HG03469 (cell line): ENCODE data around the gene CCR5.

Experiments
- ATAC-seq: cut with Tn5 transposase; IDR thresholded peaks from one replicate; pipeline ENCODE4 v1.9.1; 2021; ENCODE audit warnings: mild to moderate bottlenecking, moderate library complexity, moderate number of reproducible peaks; ENCODE audit not compliant: unreplicated experiment

Gene CCR5

DNA sequence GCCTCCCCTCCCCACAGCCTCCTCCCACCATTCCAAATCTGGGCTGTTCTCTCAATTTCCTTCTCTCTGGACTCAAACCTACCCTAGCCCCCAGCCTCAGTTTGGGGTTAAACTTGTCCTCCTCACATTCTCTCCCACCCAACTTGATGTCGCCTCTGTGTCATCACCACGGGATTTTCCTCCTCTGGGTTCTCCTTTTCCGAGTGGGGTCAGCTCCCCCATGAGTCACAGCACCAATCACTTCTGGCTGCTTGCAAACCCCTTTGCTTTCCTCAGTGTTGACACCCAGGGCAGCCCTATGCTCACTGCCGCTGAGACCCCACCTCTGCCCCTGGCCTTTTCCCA is 35.7 kb downstream of the CCR5 start:
- no peak for ATAC-seq

DNA sequence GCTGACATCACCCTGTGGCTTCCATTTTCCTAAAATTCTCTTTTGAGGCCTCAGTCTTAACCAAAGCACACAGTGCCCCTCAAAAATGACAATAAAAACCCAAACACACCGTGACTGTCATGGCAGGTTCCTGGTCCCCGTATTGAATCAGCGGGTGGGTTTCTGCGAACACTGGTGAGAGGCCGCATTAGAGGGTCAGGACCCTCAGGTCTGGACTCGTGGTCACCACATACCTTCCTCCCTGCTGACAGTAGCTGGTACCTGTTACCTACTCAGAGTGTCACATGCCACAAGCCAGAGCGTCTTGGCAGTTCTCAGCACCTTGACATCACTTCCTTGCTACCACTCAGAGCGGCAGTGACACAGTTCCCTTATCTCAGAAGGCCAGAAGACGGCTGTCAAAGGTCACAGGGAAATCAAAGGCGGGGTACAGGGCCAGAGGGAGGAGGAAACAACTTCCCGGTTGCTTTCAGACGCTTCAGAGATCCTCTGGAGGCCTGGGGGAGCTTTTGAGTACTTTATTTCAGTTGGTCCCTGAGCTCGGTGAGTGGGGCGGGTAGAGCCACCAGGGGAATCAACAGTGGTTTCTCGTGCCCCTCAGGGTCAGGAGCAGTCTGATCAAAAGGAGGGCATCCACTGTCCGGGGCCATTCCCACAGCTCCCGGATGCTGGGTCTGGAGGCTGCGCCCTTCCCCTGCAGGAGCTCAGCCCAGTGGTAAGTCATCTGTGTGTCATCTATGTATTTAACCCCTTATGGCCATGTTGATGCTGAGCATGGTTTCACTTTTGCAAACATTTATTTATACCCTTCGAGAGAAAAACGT is 36.3 kb downstream of the CCR5 start, which contains the start of the genes CCR5AS and CCRL2:
Gene CCR5AS, minus strand, starts transcription at position 279 of the 824 bp plus-strand sequence.
Gene CCRL2, plus strand, starts transcription at position 472 of the 824 bp plus-strand sequence. CDS start 821 bp downstream, outside the sequence.
- no peak for ATAC-seq

DNA sequence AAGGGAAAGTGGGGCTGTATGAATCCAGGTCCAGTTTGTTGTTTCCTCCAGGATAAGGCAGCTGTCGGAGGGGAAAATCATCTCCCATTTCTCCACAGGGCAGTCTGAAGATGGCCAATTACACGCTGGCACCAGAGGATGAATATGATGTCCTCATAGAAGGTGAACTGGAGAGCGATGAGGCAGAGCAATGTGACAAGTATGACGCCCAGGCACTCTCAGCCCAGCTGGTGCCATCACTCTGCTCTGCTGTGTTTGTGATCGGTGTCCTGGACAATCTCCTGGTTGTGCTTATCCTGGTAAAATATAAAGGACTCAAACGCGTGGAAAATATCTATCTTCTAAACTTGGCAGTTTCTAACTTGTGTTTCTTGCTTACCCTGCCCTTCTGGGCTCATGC is 37.2 kb downstream of the CCR5 start:
- no peak for ATAC-seq

DNA sequence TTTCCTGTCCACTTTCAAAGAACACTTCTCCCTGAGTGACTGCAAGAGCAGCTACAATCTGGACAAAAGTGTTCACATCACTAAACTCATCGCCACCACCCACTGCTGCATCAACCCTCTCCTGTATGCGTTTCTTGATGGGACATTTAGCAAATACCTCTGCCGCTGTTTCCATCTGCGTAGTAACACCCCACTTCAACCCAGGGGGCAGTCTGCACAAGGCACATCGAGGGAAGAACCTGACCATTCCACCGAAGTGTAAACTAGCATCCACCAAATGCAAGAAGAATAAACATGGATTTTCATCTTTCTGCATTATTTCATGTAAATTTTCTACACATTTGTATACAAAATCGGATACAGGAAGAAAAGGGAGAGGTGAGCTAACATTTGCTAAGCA is 38.1 kb downstream of the CCR5 start:
- no peak for ATAC-seq

DNA sequence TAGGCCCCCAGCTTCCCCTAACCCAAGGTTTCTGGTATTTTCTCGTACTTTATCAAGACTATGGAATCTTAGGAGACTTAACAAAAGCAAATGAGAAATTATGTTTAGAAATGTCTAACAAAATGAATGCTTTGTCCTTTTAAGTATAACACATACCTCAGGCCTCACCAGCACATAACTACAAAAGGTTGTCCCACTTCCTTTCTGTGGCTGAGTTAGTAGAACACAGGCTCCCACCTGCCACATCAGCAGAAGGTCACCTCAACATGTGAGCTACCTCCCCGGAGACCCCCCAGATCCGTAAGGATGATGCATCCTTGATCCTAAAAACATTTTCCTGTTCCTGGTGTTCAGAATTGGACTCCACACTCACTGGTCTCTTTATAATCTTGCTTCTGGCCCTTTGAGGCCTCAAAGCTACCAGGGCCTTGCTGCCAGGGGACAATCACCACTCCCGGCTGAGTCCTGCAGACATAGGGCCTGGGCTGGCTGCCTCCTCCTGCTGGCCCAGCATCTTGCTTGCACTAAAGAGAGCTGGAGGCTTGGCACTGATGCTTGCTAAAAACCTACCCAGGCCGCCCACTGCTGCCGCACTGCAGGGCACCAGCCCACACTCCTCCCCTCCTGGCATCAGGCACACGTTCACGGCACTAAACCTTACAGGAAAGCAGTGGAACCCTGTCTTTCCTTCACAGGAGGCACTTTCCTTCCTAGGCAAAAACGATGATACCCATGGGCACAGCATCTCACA is 39.2 kb downstream of the CCR5 start:
- ATAC-seq = no peak

DNA sequence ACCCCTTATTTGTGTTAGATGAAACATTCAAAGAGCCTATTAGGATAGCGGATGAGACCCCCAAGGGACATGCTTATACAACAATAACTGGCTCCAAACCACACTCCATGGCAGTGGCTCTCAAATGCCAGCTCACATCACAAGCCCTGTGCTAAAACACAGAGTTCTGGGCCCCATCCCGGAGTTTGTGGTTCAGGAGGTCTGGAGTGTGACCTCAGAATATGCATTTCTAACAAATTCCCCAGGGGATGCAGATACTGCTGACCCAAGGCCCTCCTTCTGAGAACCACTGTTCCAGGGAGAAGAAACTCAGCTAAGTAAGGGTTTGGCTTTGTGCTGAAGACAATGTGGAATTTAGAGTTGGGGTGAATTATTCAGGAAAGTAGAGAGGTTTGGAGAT is 39.9 kb downstream of the CCR5 start:
- no peak for ATAC-seq

DNA sequence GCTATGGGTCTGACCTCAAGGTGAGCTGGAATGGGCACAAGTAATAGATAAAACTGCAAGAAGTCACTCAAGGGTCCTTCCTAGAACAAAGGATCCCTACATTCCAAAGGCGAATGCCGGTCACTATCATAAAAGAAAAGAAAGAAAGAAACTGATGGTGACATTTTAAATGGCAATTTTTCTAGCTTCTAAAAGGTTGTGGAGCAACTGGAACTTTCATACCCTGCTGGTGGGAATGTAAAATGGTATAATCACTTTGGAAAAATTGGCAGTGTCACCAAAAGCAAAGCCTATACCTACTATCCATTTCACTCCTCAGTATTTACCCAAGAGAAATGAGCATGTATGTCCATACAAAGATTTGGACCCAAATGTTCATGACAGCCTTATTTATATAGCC is 40.5 kb downstream of the CCR5 start:
- ATAC-seq = no peak

DNA sequence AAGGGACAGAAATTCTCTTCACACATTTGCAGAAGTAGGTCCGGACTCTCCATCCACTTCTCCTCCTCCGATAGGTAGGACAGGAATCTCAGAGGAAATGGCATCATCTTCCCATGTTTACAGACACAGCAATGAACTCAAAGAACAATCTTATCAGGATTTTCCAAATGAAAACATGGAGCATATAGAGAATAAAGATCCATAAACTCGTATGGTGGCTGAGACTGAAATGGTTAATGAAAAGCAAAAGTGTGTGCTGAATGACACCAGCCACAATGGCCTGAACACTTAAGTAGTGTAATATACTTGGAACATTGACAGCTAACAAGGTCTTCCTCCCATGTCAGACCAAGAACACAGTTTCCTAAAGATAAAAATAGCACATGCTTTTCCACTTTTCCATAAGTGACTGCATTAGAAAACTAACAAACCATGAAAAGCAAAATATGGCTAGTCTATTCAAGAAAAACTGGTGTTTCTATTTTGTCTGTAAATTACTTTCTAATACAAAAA is 42.1 kb downstream of the CCR5 start:
- no peak for ATAC-seq

DNA sequence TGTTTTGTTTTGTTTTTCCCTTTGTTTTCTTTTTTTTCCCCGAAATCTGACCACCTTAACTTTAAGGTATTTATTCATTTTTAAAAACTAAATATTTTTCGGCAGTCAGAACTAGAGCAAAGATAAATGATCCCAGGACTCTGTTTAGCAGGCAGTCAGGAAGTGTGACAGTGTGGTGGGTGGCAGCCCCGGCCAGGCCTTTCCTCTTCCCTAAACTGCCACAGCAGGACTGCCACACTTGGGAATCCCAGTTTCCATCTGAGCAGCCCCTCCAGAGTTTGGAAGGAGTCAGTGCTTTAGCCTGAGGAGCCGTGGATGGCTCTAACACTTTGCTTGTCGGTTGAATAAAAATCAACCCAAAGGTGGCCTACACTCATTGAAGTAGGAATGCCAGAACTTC is 43.2 kb downstream of the CCR5 start:
- ATAC-seq = no peak

DNA sequence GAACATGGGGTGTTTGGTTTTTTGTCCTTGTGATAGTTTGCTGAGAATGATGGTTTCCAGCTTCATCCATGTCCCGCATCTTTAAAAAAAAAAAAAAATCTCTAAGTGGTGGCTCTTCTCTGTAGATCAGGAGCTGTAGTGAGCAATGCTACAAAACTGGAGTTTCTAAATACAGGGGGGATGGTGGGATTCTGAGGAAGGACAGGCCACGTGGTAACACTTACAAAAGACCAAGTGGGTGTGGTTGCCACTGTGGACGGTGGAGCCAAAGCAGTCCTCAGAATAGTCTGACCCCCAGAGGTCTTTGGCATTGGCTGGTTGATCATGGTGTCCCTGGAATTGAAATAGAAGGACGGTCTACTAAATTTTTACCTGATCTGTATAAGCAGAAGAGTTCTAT is 44.0 kb downstream of the CCR5 start:
- no peak for ATAC-seq

DNA sequence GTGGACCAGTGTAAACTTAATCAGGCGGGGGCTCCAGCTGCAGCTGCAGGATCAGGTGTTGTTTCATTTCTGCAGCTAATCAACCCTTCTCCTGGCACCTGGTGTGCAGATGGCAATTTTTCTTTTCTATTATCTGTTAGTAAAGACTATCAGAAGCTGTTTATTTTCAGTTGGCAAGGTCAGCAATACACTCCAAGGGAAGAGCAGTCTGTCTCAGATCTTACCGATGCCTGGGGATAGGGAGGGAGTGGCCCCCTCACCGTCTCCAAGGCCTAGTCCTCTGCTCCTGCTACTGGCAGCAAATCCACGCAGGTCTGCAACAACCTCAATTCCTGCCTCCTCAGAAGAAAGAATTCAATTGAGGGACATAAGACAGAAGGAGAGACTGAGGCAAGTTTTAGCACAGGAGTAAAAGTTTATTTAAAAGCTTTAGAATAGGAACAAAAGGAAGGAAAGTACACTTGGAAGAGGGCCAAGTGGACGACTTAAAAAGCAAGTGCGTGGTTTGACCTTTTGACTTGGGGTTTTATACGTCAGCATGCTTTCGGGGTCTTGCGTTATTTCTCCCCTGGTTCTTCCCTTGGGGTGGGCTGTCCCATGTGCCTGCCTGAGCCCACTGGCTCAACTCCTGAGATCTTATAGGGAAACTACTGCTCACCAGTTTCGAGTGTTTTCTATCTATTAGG is 45.5 kb downstream of the CCR5 start:
- ATAC-seq = no peak

DNA sequence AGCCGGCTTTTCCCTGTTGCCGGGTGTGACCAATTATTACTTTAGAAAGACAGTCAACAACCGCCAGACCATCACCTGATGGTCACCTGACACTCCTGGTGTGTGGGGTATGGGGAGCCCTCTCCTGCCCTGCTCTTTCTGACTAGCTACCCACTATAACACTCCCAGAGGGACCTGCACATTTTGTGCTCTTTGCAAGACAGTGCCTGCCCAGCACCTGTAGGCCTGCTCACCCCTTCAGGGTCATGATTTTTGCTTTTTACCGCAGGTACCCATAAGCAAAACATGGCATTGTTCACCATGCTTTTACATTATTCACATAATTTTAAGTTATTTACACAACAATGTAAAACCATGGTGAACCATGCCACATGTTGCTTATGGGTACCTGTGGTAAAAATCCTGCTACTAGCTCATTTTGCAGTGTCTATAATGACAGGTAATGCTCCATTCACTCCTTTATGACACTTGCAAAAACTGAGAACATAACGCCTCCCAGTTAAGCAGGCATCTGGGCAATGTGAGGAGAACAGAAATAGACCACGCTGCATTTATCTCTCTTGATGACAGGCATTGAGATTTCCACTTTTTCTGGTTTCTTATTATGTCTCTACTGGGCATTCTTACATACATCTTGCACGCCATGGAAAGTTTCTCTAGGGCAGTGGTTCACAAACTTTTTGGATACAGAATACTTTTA is 46.2 kb downstream of the CCR5 start:
- no peak for ATAC-seq

DNA sequence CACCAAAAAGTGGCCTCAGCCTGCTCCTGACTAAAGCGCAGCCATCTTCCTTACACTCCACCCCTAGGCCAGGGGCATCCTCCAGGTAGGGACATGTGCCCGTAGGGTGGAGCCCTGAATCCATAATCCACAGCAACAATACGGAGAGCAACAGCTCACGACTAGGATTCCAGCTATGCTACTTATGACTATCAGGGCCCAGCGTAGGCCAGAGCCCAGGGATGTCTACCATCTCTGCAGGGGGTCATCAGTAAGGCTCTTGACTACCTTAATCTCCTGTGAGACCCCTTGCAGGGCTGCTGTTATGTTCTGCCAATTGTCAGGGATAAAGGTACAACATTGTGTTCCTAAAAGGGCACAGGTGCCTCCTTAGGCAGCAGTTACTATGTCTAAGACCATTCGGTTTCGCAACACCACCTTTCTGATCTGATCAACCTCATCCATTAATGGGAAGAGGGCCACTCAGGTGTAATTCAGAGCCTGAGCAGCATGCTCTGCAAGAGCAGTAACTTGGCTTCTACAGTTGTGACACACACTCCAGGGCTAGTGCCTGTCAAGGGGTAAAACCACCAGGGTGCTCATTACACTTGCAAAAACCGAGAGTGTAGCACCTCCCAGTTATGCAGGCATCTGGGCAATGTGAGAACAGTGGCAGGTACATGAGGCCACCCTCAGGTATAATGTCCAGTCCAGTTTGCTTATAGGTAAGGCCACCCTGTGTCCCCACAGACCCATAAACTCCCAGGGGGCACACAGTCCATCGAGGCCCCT is 47.3 kb downstream of the CCR5 start:
- ATAC-seq = no peak

DNA sequence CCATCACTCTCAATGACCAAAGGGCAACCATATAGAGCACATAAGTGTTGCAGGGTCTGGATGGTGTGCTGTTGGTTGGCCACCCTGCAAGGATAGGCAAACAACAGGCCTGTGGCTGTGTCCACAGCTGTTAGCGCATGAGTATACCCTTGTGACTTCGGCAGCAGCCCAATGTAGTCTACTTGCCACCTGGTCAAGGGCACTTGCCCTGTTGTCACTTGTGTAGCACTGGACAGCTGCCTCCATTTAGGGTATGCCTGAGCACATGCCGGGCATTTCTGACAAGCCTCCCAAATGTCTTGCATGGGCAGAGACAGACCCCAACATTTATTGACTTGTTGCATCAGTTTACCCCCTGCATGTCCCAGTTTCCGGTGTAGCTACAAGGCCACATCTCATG is 49.1 kb downstream of the CCR5 start:
- ATAC-seq = no peak

DNA sequence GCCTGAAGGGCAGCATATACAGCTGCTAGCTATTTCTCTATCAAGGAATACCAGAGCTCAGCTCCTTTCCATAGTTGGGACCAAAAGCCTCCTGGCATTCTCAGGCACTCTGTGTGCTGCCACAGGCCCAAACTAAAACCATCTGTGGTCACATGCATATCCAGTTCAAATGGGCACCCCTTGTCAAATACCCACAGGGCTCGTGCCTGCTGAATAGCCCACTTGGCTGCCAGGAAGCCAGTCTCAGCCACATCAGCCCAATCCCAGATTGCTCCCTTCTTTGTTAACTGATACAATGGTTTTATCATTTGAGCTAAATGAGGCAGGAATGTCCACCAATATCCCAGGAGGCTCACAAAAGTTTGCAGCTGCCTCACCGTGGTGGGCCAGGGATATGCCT is 50.2 kb downstream of the CCR5 start:
- ATAC-seq = no peak

DNA sequence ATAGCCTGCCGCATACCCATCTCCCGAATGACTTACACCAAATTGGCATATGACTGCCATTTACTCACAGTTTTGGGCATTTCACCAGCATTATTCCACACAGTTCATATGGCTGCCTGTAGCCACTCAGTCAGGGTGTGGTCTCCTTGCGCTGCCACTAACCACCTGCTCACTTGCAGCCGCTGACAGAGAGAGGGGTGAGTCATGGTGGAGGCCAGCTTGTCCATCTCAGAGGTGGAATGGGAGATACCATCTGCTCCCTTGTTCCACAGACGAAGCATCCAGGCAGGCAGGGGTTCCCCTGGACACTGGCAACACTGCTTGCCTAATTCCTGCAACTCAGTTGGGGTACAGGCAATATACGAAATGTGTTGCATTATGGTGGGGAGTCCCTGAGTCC is 51.9 kb downstream of the CCR5 start:
- ATAC-seq = no peak

DNA sequence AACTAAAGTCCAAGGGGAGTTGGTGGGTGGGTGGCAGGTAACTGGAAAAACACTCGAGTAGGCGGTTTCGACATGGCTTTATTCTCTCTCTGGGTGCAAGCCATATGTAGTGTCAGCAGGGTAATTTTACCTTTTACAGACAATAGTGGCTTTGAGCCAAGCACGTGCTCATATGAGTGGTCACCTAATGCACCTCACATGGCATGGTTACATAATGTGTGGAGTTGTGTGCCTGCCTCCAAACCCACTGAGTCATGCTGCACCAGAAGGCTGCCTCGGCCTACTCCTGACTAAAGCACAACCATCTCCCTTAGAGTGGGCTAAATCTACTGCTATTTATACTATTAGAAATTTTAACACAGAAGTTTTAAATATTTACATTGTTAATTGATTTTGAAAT is 52.8 kb downstream of the CCR5 start:
- no peak for ATAC-seq
